PC-3 (cell line): Measurements from ENCODE around the gene CEP120. TPM values are rescaled to one million over a fixed set of nuclear protein-coding genes. Genes with fewer than 3 reads are reported as not detected.

Experiments
- ATAC-seq: fragments of 200-7000 bp; cut with Tn5 transposase; 2 replicates; pipeline ENCODE4 v1.9.1; 2020; ENCODE audit warnings: mild to moderate bottlenecking, moderate library complexity
- BruUV-seq: library from RNA; stranded (reverse); fragments of 400-500 nt; replicated peaks from 2 replicates; lab custom pipeline; 2021; lab: Mats Ljungman, UMichigan
- CTCF ChIA-PET: fragments of 300-600 bp; sonication (Branson Sonifier 250); formaldehyde crosslinking; loops from one replicate; lab custom pipeline; 2022; ENCODE audit warnings: antibody characterized with exemption; lab: Charles Lee
- POLR2A ChIA-PET: fragments of 300-600 bp; sonication (Branson Sonifier 250); formaldehyde crosslinking; loops from one replicate; lab custom pipeline; 2022; ENCODE audit warnings: antibody characterized with exemption; ENCODE audit not compliant: unreplicated experiment; lab: Charles Lee
- DNase-seq: peaks from one replicate; pipeline ENCODE4 v3.0.0-alpha.2; 2015
- H2AFZ ChIP-seq: fragments of 300-600 bp; sonication (generic); 2 replicates; pipeline ENCODE4 v1.6.0; 2016; ENCODE audit warnings: antibody characterized with exemption, low read length
- H3F3A ChIP-seq: fragments of 300-600 bp; sonication (generic); one replicate; pipeline ENCODE4 v1.6.0; 2017; ENCODE audit warnings: antibody characterized with exemption, low read length, control low read depth, mild to moderate bottlenecking; ENCODE audit not compliant: unreplicated experiment
- H3K27ac ChIP-seq: fragments of 300-600 bp; sonication (generic); 2 replicates; pipeline ENCODE4 v1.5.1; 2016; ENCODE audit warnings: mild to moderate bottlenecking, low read length
- H3K27me3 ChIP-seq: fragments of 300-600 bp; sonication (generic); 2 replicates; pipeline ENCODE4 v1.6.1; 2016; ENCODE audit warnings: low read length, mixed read lengths
- H3K36me3 ChIP-seq: fragments of 300-600 bp; sonication (generic); 2 replicates; pipeline ENCODE4 v1.6.1; 2016; ENCODE audit warnings: low read depth, mixed run types, low read length, mixed read lengths
- H3K4me1 ChIP-seq: fragments of 300-600 bp; sonication (generic); 2 replicates; pipeline ENCODE4 v1.5.1; 2016; ENCODE audit warnings: low read length; ENCODE audit not compliant: insufficient read depth
- H3K4me2 ChIP-seq: fragments of 300-600 bp; sonication (generic); 2 replicates; pipeline ENCODE4 v1.6.0; 2016; ENCODE audit warnings: low read length
- H3K4me3 ChIP-seq: fragments of 300-600 bp; sonication (generic); 2 replicates; pipeline ENCODE4 v1.5.1; 2016; ENCODE audit warnings: mild to moderate bottlenecking, low read length, mixed read lengths
- H3K79me2 ChIP-seq: fragments of 300-600 bp; sonication (generic); 2 replicates; pipeline ENCODE4 v1.6.1; 2017; ENCODE audit warnings: low read length, mixed read lengths
- H3K9ac ChIP-seq: fragments of 300-600 bp; sonication (generic); 2 replicates; pipeline ENCODE4 v1.6.0; 2016; ENCODE audit warnings: mild to moderate bottlenecking, low read length
- H3K9me2 ChIP-seq: fragments of 300-600 bp; sonication (generic); replicated peaks from 2 replicates; pipeline ENCODE4 v1.6.1; 2016; ENCODE audit warnings: mixed run types, low read length, mixed read lengths
- H3K9me3 ChIP-seq: fragments of 300-600 bp; sonication (generic); 2 replicates; pipeline ENCODE4 v1.6.1; 2016; ENCODE audit warnings: low read length, mixed read lengths
- H4K20me1 ChIP-seq: fragments of 300-600 bp; sonication (generic); 2 replicates; pipeline ENCODE4 v1.6.1; 2016; ENCODE audit warnings: low read length, mixed read lengths
- CTCF ChIP-seq: fragments of 300-600 bp; sonication (generic); conservative IDR thresholded peaks from 2 replicates; pipeline ENCODE4 v1.5.1; 2017; ENCODE audit warnings: antibody characterized with exemption, low read depth, mild to moderate bottlenecking, low read length
- EZH2 ChIP-seq: fragments of 300-600 bp; sonication (generic); IDR thresholded peaks from one replicate; pipeline ENCODE4 v1.6.1; 2017; ENCODE audit warnings: antibody characterized with exemption, mild to moderate bottlenecking, low read length; ENCODE audit not compliant: unreplicated experiment
- EZH2phosphoT487 ChIP-seq: fragments of 300-600 bp; sonication (generic); IDR thresholded peaks from 2 replicates; pipeline ENCODE4 v1.6.1; 2018; ENCODE audit warnings: mild to moderate bottlenecking, antibody characterized with exemption, low read length, borderline replicate concordance
- intact Hi-C: fragments of 100-400 bp; cut with micrococcal nuclease; formaldehyde crosslinking; loops from 2 replicates; pipeline ENCODE4 v1.9.0; 2023
- total RNA-seq: library from RNA; depleted of rRNA; stranded (reverse); fragments of >200 nt; gene quantifications from 2 replicates; pipeline ENCODE4 v1.2.3, GENCODE V29; 2014

The CEP120 gene
- total RNA-seq, 1 experiment from 2014 or later, result 11.5 TPM

- CTCF ChIA-PET, result no interaction called here
- POLR2A ChIA-PET, result no interaction called here
- Histone ChIP-seq H3K4me3 (no peak overlapping the region), H3K27me3 (no peaks in the 10 kb centered on the region), H3K36me3 (no peaks in the 10 kb centered on the region), H3K27ac (no peak overlapping the region), H3K4me1 (no peaks in the 10 kb centered on the region), H3K4me2 (no peak overlapping the region), H3K9me3 (no peaks in the 10 kb centered on the region), H3K9me2 (no peaks in the 10 kb centered on the region), H4K20me1 (no peaks in the 10 kb centered on the region), H3K79me2 (no peaks in the 10 kb centered on the region), H2AFZ (no peak overlapping the region), H3F3A (no peaks in the 10 kb centered on the region), H3K9ac (no peak overlapping the region)
- no peak for DNase-seq
- TF ChIP-seq CTCF (no peak), EZH2 (no peak), EZH2phosphoT487 (no peak)
- BruUV-seq, result no TSS peak
- no peak for ATAC-seq
- intact Hi-C loops, result no loop called here
These were observed 122.9 kb downstream of the CEP120 start for GRCh38 chr5:123300266-123300665.

- no peaks in the 10 kb centered on the region for H3K9me2 ChIP-seq
- H2AFZ ChIP-seq, result no peak overlapping the region
- no peaks in the 10 kb centered on the region for H3K9me3 ChIP-seq
- intact Hi-C loops, result no loop called here
- H4K20me1 ChIP-seq, result no peaks in the 10 kb centered on the region
- H3K36me3 ChIP-seq, result no peaks in the 10 kb centered on the region
- no peaks in the 10 kb centered on the region for H3F3A ChIP-seq
- no peak overlapping the region for H3K27ac ChIP-seq
- H3K9ac ChIP-seq, result no peak overlapping the region
- no peak for TF ChIP-seq CTCF
- no peak for TF ChIP-seq EZH2phosphoT487
- ATAC-seq (no peak), DNase-seq (no peak)
- H3K4me3 ChIP-seq, result no peak overlapping the region
- H3K4me2 ChIP-seq, result no peak overlapping the region
- no peaks in the 10 kb centered on the region for H3K27me3 ChIP-seq
- no peaks in the 10 kb centered on the region for H3K79me2 ChIP-seq
- ChIA-PET POLR2A (no interaction called here), CTCF (no interaction called here)
- no TSS peak for BruUV-seq
- no peaks in the 10 kb centered on the region for H3K4me1 ChIP-seq
These were observed 124.1 kb downstream of the CEP120 start for GRCh38 chr5:123299136-123299535.

DNA sequence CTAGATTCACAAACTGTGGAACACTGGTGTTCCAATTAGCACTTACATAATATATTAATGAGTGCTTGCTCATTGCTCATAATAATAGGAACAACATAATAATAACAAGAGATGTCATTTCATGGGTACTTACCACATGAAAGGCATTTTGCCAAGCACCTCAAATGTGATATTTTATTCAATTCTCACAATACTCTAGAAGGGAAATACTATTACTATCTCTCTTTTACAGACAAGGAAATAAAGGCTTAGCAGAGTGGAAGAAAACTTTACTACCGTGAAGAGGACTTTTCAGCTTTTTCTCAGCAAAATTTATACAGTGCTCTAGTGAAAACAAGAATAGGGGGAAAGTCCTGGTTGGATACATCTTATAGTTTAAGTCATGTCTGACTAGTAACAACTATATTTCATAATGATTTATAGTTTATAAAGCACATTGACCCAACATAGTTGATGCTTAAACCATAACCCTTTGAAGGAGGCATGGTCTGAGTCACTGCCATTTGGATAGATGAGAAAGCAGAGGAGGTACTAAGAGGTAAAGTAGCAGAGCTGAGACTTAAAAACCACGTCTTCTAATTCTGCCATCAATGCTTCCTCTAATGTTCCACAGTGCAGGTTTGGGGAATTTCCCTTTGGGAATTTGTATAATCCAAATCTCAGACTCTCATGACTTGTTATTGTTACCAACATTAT, 124.7 kb downstream of the CEP120 start:
- Histone ChIP-seq H3K9me3 (no peaks in the 10 kb centered on the region), H2AFZ (no peak overlapping the region), H3K4me2 (no peak overlapping the region), H3K27me3 (peaks cover 5% of the 10 kb centered on the region; the same call in 1 of the 2 replicates), H3K27ac (no peak overlapping the region), H3K9me2 (no peaks in the 10 kb centered on the region), H3K4me3 (no peak overlapping the region), H3F3A (no peaks in the 10 kb centered on the region), H3K4me1 (no peaks in the 10 kb centered on the region), H4K20me1 (no peaks in the 10 kb centered on the region), H3K36me3 (no peaks in the 10 kb centered on the region), H3K9ac (no peak overlapping the region), H3K79me2 (no peaks in the 10 kb centered on the region)
- ChIA-PET POLR2A (no interaction called here), CTCF (no interaction called here)
- no TSS peak for BruUV-seq
- TF ChIP-seq CTCF, result no peak
- no peak for TF ChIP-seq EZH2
- no peak for TF ChIP-seq EZH2phosphoT487
- no peak for DNase-seq
- intact Hi-C loops, result no loop called here
- ATAC-seq, result no peak
